GM19351 (cell line): ENCODE data around the gene BBIP1.

ENCODE experiments used
- ATAC-seq: cut with Tn5 transposase; IDR thresholded peaks from one replicate; pipeline ENCODE4 v1.9.1; 2021; ENCODE audit warnings: mild to moderate bottlenecking, moderate library complexity; ENCODE audit not compliant: unreplicated experiment

Gene BBIP1

DNA sequence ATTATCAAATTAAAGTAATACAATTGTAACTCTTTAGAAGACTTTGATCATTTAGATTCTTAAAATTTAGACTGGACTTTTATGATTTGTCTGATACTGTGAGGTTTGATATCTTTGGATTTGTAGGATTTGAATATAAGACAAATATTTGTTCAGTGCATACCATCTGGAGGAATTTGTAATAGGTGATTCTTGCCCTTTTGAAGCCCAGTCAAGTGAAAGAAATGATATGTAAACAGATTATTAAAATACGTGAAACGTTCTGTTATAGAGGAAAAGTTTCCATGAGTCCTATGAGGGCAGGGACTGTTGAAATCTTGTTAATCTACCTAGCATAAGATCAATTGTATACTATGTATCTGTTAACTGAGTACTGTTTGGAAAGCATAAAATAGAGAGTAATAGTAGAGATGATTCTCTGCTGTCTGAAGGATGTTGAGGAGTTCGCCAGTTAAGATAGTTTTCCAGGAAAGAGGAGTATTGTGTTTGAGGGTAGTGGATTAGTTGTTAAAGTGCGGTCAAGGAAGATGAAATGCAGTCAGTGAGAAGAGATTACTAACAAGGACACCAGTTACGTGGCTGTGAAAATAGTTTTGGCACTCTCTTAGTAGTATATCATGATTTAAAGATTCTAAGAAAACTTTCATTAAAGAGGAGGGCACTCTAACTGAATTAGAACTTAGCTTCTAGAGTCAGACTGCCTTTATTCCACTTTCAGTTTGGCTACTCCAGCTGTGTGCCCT, 32.9 kb downstream of the BBIP1 start:
- ATAC-seq, result no peak

DNA sequence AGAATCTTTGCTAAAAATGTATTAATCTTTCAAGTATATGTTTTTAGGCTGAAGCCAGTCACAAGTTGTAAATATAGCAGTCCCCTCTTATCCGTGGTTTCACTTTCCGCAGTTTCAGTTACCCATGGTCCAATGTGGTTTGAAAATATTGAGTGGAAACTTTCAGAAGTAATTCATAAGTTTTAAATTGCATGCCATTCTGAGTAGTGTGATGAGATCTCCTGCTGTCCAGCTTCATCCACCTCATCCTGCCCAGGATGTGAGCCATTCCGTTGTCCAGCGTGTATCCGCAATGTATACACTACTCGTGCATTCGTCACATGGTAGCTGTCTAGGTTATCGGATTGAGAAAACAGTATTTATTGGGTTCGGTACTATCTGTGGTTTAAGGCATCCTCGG, 35.1 kb downstream of the BBIP1 start:
- no peak for ATAC-seq

DNA sequence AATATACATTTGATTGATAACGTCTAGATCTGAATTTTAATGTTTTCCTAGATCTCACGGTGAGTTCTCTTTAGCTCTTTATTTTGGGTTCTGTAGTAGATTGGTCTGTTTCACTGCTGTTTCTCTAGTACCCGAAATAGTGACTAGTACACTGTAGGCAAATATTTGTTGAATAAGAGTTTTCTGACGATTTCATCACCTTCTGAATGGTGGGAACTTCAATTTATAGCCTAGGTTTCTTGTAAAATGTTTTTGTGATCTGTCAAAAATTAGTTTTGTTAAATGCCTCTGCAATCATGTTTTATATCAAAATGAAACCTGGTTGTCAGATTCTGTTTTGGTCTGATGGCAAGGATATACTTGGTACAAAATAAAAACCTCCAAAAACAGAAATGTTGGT, 37.1 kb downstream of the BBIP1 start:
- no peak for ATAC-seq

DNA sequence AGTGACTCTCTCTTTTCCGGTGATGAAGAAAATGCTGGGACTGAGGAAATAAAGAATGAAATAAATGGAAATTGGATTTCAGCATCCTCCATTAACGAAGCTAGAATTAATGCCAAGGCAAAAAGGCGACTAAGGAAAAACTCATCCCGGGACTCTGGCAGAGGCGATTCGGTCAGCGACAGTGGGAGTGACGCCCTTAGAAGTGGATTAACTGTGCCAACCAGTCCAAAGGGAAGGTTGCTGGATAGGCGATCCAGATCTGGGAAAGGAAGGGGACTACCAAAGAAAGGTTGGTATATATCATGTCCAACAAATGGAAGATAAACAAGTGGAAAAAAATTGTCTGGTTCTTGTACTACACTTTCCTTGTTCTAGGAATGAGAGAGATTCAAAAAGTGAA, 37.7 kb downstream of the BBIP1 start:
- ATAC-seq, result no peak

GRCh38 chr10:110880012-110880411, 39.0 kb downstream of the BBIP1 start:
- no peak for ATAC-seq

- no peak for ATAC-seq
Observed at GRCh38 chr10:110876788-110877187, 42.2 kb downstream of the BBIP1 start.

GRCh38 chr10:110876000-110876399, 43.0 kb downstream of the BBIP1 start:
- no peak for ATAC-seq

- no peak for ATAC-seq
Observed at GRCh38 chr10:110873951-110874350, 45.0 kb downstream of the BBIP1 start.

GRCh38 chr10:110872984-110873923, 45.7 kb downstream of the BBIP1 start:
- ATAC-seq, result no peak

DNA sequence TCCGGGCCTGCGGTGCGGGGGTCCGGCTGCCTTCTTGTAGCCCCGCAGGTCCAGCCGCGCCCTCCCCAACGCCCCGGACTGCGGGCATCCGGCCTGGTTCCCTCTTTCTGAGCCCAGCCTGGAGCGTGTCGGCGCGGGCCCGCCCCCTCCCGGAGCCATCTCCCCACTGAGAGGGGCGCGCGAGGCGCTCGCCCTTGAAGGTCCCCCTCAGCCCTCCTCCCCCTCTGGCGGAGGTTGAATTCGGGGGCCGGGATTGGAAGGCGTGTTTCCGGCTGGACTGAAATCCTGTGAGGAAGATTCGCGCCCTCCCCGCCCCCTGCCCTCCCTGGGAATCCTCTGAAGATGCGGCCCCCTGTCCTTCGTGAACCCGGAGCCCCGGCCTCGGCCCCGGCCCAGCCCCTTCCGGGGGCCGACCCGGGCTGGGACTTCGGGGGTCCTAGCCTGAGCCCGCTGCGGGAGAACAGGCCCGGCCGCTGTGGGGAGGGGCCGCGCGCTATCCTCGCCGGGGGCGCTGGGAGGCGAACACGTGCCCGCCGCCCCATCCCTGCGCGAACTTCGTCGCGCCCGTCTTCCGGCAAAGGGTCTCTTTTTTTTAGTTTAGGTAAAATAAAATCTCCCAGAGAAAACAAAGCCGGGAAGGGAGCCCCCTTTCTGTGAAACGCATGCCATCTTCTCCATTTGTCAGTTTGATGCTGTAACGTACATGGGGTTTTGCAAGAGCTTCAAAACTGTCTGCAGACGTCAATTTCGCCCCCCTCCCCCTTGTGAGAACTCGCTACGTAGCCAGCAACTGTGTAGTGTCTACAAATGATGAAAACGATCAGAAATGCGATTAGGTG, 46.6 kb downstream of the BBIP1 start:
- ATAC-seq, result peak; percentile 44

DNA sequence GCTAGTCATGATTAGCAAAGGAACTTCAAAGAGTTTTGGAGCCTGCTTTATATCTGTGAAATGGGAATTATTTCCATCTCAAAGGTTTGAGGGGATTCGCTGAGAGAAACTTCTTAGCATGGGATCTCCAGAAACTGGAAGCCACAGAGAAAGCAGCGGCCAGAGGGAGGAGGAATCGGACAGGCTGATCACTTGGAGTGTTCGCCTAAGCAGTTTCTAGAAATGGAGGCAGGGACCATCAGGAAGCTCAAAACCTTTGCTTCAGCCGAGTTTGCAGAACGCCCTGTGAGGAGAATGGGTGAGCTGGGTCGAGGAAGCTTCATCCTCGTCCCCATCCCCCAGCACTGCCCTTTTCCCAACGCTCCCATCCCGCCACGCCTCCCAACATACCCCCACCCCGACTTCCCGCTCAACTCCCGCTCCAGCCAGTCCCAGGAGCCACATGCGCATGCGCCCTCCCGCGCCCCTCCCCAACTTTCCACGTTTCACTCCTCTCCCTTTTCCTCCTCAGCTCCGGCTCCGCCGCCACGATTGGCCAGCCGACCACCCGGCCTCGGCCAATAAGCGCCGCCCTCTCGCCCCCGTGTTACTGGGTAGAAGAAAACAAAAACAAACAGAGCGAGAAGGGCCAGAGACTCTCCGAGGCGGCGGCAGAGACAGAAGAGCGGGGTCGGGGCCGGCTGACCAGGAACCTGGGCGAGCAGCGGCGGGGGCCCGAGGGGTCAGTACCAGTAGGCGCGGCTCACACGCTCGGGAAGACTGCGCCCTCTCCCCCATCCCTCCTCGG, 47.5 kb downstream of the BBIP1 start, which contains the start of gene PDCD4:
TSS of gene PDCD4 (plus strand) at position 631 of the 787 bp plus-strand sequence. CDS start 4,100 bp downstream, outside the sequence.
- ATAC-seq, result peak; percentile 74

DNA sequence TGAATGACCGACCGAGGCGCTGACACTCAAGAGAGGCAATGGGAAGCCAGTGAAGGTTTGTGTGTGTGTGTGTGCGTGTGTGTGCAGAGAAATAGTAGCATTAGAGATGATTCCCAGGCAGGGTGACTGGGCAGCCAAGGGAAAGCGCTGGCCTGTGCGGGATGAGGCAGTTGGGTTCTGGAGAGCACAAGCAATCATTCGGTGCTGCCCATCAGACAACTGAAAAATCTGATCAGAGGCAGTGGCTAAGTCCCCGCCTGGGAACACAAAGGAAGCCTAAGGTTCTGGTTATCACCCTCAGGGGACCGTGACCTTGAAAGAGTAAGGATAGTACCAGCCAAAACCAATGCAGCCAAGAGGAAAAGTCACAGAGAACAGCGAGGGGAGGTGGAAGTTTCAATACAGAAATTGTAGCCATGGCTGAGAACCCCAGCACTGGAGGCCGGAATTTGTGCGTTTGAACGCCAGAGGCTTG, 48.1 kb downstream of the BBIP1 start:
- no peak for ATAC-seq

DNA sequence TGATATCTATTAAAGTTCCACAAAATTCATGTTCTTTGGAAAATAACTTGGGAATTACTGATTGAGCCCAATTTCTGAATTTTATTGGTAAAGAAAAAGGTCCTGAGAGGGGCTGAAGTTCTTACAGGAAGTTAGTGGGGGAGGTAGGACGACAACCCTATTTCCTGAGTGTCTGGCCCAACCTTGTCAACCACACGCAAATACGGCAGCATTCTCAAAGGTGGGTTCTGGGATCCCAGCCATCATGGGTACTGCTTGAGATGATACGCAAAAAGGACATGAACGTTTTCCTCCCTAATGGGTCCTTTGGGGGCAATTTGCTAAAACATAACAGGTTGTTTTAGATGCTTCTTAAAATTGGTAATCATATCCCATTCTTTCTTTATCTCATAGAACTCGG, 50.0 kb downstream of the BBIP1 start:
- no peak for ATAC-seq

GRCh38 chr10:110867807-110868465, 51.0 kb downstream of the BBIP1 start:
- ATAC-seq, result no peak

DNA sequence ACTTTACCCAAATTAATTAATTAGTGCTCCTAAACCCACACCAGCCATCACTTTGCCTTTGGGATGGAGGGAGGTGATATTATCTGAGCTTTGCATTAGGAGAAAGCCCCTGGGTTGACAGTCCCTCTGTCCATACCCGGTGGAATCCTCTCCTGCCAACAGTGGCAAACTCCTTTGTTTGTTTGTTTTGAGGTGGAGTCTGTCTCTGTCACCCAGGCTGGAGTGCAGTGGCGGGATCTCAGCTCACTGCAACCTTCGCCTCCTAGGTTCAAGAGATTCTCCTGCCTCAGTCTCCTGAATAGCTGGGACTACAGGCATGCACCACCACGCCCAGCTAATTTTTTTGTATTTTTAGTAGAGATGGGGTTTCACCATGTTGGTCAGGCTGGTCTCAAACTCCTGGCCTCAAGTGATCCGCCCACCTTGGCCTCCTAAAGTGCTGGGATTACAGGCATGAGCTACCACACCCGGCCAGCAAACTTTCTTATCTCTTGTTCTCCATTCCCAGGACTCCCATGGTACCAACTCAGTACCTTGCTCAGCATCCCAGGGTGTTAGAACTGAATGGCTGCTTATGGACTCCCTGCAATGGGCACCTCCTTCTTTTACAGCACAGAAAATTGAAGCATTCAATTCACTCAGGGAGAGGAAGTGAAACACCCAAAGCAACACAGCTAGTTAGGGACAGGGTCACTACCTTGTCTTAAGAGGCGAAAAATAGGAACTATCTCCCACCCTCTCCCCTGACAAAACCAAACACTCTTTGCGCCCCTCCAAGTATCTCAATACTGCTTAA, 51.8 kb downstream of the BBIP1 start:
- peak; percentile 35 for ATAC-seq

GRCh38 chr10:110865809-110866482, 53.0 kb downstream of the BBIP1 start:
- ATAC-seq, result peak; percentile 20

- no peak for ATAC-seq
Observed at GRCh38 chr10:110865186-110865808, 53.7 kb downstream of the BBIP1 start.

DNA sequence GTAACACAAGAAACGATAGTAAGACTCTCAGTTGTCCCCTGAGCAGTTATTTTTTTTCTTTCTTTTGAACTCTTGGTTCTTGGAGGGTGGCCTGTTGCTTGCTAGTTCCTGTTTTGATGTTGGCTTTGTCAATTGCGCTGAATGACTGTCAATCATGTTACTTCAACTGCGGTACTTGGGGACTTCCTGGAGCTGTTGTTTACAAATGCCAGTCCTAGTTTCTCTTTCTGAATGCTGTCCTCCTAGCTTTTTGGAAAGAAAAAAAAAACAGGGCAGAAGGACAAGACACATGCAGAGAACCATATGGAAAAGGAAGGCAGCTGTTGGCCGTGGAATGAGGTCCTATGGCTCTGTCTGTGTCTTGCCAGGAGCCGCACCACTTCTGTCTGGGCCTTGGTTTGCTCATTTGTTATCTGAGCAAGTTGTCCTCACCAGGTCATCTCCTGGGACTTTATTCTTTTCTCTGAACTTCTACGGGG, 54.3 kb downstream of the BBIP1 start:
- ATAC-seq, result peak; percentile 57
